ENCODE data around the gene PNMA6A. TPM values are rescaled to one million over a fixed set of nuclear protein-coding genes. Genes with fewer than 3 reads are reported as not detected.
"Not testable (repeated sequence)": the region's sequence is repeated elsewhere in the genome, so short reads cannot be mapped to it uniquely, and the experiment has no call there.

Gene PNMA6A
- total RNA-seq, 3 donors from 2014 or later = 1.1 to 2.0 (median 1.3) TPM

GRCh38 chrX:153113851-153114250 is 41.6 kb downstream of the PNMA6A start:
- H3K4me3 Mint-ChIP-seq; H3K9me3 Mint-ChIP-seq; H3K36me3 Mint-ChIP-seq (ENCODE audit: insufficient read depth); H3K27me3 Mint-ChIP-seq (ENCODE audit: low read depth); DNase-seq; ATAC-seq; H3K4me1 Mint-ChIP-seq (ENCODE audit: low read depth): not testable (repeated sequence)

DNA sequence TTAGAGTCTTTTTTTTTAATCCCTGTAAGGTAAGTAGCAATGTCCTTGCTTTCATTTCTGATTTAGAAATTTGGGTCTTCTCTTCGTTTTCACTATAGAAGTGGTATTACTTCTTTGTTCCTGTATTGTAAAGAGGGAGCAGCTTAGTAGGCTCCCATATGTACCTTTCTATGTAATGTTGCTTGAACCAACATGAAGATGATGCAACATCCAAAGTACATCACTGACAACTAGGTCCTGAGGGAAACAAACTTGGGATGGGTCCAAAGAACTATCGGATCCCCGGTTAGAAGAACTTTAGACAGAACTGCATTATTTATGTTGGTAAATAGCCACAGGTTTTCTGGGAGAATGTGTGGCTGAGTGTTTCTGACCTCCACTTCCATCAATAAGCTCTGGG is 45.5 kb downstream of the PNMA6A start:
- ATAC-seq; H3K4me3 Mint-ChIP-seq; DNase-seq; H3K4me1 Mint-ChIP-seq (ENCODE audit: low read depth); H3K36me3 Mint-ChIP-seq (ENCODE audit: insufficient read depth); H3K9me3 Mint-ChIP-seq; H3K27me3 Mint-ChIP-seq (ENCODE audit: low read depth): not testable (repeated sequence)

GRCh38 chrX:153120230-153120629 is 48.0 kb downstream of the PNMA6A start:
- ATAC-seq; H3K27me3 Mint-ChIP-seq (ENCODE audit: low read depth): not testable (repeated sequence)

DNA sequence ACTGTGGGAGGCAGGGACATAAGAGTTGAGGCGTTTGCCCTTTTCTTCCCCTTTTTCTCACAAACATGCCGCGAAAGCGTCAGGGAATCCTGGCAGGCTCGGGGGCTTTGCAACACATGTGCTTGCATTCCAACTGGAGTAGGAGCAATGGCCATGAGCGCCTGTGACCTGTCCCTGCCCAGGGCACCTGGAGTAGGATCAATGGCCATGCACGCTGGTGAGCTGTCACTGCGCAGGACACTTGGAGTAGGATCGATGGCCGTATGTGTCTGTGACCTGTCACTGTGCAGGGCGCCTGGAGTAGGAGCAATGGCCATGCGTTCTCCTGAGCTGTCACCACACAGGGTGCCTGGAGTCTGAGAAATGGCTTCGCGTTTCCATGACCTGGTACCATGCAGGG is 51.2 kb downstream of the PNMA6A start:
- H3K4me3 Mint-ChIP-seq; DNase-seq; H3K9me3 Mint-ChIP-seq; H3K4me1 Mint-ChIP-seq (ENCODE audit: low read depth); H3K27me3 Mint-ChIP-seq (ENCODE audit: low read depth); ATAC-seq; H3K36me3 Mint-ChIP-seq (ENCODE audit: insufficient read depth): not testable (repeated sequence)

More at GRCh38 chrX:153120230-153120629, 48.0 kb downstream of the PNMA6A start:
- DNase-seq; H3K4me1 Mint-ChIP-seq (ENCODE audit: low read depth); H3K4me3 Mint-ChIP-seq; H3K9me3 Mint-ChIP-seq; H3K36me3 Mint-ChIP-seq (ENCODE audit: insufficient read depth): not testable (repeated sequence)

Other genes with a start within 250 kb of the PNMA6A start
- gene CETN2, start 241.7 kb upstream of the PNMA6A start, total RNA-seq = 1 to 10 TPM; 8.6 to 9.8 (median 9.6) TPM
- 10 to 100 TPM; 18.3 to 21.4 (median 18.7) TPM for gene NSDHL, start 241.4 kb upstream of the PNMA6A start, total RNA-seq
- gene ZNF185, start 174.4 kb upstream of the PNMA6A start, total RNA-seq = under 1 TPM; 0.53 to 0.68 (median 0.61) TPM
- not detected for gene PNMA5, start 78.3 kb upstream of the PNMA6A start, total RNA-seq
- gene PNMA3, start 16.0 kb upstream of the PNMA6A start, total RNA-seq = 1 to 10 TPM in 1 of 3 donors, under 1 TPM in 2; 0.91 to 1.2 (median 0.95) TPM
- gene MAGEA1, start 106.8 kb downstream of the PNMA6A start, total RNA-seq = not detected
- gene PNMA6F, start 249.3 kb downstream of the PNMA6A start, total RNA-seq = not detected

Data from activated T-cell treated with anti-CD3 and anti-CD28 coated beads, Interleukin-2, amount 50 U/mL, for 4 hours (primary cell).